Left colon (tissue), 2 donors: ENCODE results near the gene CNGA2. TPM values are rescaled to one million over a fixed set of nuclear protein-coding genes. Genes with fewer than 3 reads are reported as not detected.
A peak's percentile ranks its signal among the peaks of the same experiment; 100 is the strongest.

Source experiments
- ATAC-seq: fragments of 200-7000 bp; cut with Tn5 transposase; one replicate; pipeline ENCODE4 v1.9.1; 2020; ENCODE audit warnings: mild to moderate bottlenecking, moderate library complexity
- DNase-seq, 2 donors: peaks; one replicate each; pipeline ENCODE4 v3.0.0-alpha.2; 2020
- intact Hi-C, 2 donors: fragments of 100-400 bp; cut with DNase I in 1 of 2; cut with micrococcal nuclease in 1 of 2; formaldehyde crosslinking; loops; one replicate each; pipeline versions ENCODE4 v1.11.2 to v1.14.0; 2022; cut with DNase I, micrococcal nuclease
- total RNA-seq, 2 donors: library from RNA; stranded (reverse); fragmentation: NEBNext Ultra II Directional; extraction: Animal tissue kit (Norgen Biotek cat#: 25700); gene quantifications; one replicate each; pipeline ENCODE4 v1.2.1, GENCODE V29; 2021
- donor health status: DM: no; HTN: no; CAD: no.
- donor health status: DM: yes; HTN: yes; CAD: no.

The CNGA2 gene
- total RNA-seq, 2 donors from 2014 or later: not detected

DNA sequence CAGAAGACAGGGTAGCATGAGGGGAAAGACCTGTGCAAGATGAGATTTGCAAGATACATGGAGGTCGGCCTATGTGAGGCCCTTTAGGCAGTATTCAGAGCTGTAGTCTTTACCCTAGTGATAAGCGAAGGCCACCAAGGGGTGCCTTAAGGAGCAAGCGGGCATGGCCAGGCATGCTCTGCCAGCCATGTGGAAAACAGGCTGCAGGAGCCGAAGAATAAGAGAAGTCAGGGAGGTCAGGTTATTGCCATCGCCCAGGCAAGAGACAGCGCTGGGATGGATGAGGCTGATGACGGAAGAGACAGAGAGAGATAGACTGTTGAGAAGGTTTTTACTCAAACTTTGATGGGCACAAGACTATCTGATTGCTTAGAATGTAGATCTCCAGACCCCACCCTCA lies 25.7 kb upstream of the CNGA2 start:
- DNase-seq: no peak
- intact Hi-C loops: no loop called here
- ATAC-seq: no peak

DNA sequence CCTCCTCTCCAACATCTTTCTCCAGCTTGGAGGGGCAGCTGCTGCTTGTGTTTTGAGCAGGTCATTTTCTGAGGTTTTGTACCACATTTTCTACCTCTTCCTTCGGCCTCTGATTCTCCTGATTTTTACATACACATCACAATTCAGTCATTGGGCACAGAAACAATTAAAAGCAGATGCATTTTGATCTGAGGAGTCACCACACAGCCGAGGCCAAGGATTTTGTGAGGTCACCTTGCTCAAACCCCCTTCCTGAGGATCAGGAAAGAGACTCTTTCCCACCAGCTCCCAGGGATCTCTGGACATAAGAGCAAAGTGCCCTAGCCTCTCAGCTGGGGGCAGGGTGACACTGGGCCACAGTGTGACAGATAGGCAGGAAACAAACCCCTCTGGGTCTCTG lies 24.1 kb upstream of the CNGA2 start:
- DNase-seq: no peak
- no peak for ATAC-seq
- intact Hi-C loops: no loop called here

DNA sequence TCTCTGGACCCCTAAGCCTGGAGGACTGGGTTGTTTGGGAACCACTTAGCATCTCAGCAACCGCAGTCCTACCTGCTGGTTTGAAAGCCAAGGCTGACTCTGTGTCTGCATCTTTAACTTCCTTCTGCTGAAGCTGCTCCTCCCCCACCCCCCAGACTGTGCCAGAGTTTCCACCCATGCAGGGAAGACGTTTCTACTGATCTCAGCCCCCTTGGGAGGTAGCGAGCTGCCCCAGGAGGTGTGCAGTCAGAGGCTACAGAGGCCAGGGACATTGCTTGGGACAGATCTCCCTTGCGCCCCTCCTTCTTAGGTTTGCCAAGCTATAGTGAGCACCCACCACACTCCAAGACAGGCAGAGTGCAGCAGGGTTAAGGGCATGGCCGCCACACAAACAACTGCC lies 23.4 kb upstream of the CNGA2 start:
- no peak for ATAC-seq
- DNase-seq: no peak
- intact Hi-C loops: no loop called here

GRCh38 chrX:151711787-151712186 lies 22.8 kb upstream of the CNGA2 start:
- DNase-seq (no peak), ATAC-seq (peak; percentile 42)
- intact Hi-C loops: no loop called here

DNA sequence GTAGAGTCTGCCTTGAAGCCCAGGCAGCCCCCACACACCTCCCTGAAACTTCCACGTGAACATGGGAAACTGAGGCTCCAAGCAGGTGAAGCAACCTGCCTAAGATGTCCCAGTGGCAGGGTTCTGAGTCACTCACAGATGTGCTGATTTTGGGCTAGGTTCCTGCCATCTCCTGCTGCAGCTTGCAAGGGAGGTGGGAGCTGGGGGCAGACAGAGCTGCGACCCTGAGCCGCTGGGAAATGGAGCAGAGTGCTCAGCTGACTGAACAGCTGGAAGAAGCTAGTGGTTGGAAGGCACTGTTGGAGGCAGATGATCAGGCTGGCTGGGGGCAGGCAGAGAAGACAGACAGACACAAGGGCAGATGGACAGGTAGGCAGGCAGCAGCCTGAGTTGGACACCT lies 22.3 kb upstream of the CNGA2 start:
- intact Hi-C loops: no loop called here
- no peak for ATAC-seq

GRCh38 chrX:151713849-151714248 lies 20.7 kb upstream of the CNGA2 start:
- DNase-seq: peak in 1 of 2 donors; percentile 16
- peak; percentile 39 for ATAC-seq
- intact Hi-C loops: no loop called here

More for the DNA sequence above, 22.3 kb upstream of the CNGA2 start:
- no peak for DNase-seq

DNA sequence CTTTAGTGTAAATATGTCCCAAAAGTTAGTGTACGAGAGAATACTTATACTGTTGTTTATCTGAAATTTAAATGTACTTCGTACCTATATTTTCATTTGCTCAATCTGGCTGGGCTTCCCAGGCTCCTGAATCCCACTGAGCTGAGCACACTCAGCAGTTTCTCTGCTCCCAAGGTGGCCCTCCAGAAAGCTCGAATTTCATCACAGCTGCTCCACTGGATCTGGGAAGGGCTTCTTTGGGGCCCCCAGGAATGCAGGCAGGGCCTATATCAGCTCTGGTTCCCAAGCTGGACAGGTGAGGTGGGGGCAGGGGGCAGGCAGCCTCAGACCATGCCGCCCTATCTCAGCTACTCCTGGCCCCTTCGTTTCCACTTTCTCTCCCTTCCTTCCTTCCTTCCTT lies 20.2 kb upstream of the CNGA2 start:
- intact Hi-C loops: no loop called here
- DNase-seq: no peak
- ATAC-seq: no peak

DNA sequence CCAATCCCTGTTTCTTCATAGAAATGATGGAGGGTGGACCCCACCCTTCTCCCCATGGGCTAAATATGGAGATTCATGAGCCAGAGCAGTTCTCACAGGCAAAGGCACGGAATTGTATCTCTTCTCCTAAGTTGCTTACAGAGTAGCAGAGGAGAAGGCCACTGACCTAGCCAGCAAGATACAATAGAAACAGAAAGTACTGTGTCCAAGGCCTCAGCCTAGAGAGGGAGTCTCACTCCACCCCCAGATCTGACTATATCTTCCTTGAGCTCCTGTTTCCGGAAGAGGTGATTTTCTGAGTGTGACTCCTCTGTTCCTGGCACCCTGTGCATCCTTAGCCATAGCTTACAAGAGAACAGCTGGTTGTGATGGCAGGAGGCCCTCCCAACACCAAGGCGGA lies 18.8 kb upstream of the CNGA2 start, which contains the start of gene FATE1:
FATE1 (plus strand) TSS at position 284 of the 400 bp plus-strand sequence; CDS start at position 369, 85 bp downstream.
- intact Hi-C loops: no loop called here
- ATAC-seq (no peak), DNase-seq (no peak)

GRCh38 chrX:151722241-151722846 lies 12.2 kb upstream of the CNGA2 start:
- DNase-seq (peak in 1 of 2 donors; percentile 45), ATAC-seq (peak; percentile 70)
- intact Hi-C loops: no loop called here

GRCh38 chrX:151723156-151723760 lies 11.3 kb upstream of the CNGA2 start:
- intact Hi-C loops: no loop called here
- no peak for ATAC-seq
- no peak for DNase-seq

DNA sequence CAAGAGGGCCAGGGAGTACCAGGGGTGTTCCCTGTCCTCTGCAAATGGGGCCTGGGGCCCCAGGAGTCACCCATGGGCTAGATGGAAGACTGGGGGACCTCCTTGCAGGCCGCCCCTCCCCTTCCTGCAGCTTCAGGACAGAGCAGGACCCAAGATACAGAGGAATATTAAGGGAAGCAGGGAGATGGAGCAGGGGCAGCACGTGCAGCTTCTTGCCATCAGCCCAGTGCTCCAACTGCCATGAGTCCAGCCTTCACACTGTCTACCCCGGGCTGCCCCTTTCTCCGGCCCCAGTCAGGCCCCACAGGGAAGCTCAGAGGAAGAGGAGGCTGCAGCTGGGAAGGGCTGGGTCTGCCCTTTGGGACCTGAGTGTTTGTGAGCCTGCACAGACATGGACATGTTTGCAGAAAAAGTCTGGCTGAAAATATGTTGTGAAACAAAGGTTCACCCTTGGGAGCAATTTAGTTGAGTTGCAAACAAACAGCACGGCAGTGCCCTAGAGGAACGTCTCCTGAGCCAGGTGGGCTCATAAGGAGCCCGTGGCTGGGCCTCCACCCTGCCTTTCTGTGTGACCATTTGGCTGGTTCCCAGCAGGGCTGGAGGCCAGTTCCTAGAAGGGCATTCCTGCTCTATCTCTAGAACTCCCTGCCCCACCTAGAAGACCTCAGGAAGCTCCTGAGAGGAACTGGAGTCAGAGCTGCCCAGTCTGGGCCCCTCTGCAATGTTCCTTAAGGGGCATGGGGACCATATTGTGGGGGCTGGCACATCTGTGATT lies 9.8 kb upstream of the CNGA2 start:
- ATAC-seq (no peak), DNase-seq (no peak)
- intact Hi-C loops: no loop called here

DNA sequence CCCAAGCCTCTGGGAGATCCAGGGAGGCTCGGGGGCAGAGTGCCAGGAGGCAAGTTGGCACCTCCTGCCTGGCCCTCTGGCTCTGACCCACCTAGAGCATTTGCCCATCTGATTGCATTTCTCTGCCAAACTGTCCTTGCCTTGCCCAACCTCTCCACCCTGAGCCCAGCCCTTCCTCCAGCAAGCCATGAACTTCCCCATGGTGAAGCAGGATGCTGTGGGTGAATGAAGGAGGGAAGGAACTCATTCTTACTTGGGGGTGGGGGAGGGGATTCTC lies 9.3 kb upstream of the CNGA2 start:
- ATAC-seq (no peak), DNase-seq (no peak)
- intact Hi-C loops: no loop called here

- ATAC-seq: no peak
These were observed 7.8 kb upstream of the CNGA2 start for GRCh38 chrX:151726751-151727150.

DNA sequence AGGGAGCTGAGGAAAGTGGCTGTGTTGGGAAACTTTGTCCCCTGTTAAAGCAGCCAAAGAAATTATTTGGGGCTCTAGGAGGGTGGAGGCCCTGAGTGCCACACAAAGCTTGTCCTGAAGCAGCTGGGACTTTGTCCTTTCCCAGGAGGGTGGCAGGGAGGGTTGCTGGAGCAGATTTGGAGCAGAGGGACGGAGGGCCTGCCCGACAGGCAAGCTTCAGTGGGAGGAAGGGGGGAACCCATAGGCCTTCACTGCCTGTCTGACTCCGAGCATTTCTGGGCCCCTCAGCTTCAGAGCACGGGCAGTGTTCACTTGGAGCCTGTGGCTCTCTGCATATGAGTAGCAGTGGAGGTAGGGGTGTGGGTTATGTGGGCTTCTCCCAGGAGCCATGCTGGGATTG lies 7.2 kb upstream of the CNGA2 start:
- no peak for ATAC-seq
- DNase-seq: no peak
- intact Hi-C loops: no loop called here

More at GRCh38 chrX:151726751-151727150, 7.8 kb upstream of the CNGA2 start:
- no peak for DNase-seq
- intact Hi-C loops: no loop called here

GRCh38 chrX:151729056-151729725 lies 5.4 kb upstream of the CNGA2 start:
- intact Hi-C loops: no loop called here
- no peak for DNase-seq
- no peak for ATAC-seq

- intact Hi-C loops: no loop called here
- no peak for ATAC-seq
- DNase-seq: no peak
These were observed 673 bp downstream of the CNGA2 start for GRCh38 chrX:151735219-151735618.

DNA sequence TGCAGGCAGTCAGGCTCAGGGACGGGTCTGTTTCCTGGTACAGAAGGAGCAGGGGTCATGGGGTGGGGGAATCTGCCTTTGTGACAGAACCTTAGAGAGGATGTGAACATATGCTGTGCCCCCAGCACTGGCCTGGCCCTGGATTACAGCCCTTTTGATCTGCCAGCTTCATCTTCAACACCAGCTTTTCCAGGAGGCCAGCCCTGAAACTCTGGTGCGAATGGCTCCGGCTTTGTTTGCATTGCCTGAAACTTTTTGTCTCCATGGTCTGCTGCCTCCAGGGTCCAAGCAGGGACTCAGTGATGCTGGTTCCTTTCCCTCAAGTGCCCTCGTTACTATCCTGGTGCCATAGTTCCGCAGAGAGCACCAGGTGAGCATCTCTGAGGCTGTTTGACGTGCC lies 2.1 kb downstream of the CNGA2 start:
- intact Hi-C loops: no loop called here
- no peak for DNase-seq
- no peak for ATAC-seq

DNA sequence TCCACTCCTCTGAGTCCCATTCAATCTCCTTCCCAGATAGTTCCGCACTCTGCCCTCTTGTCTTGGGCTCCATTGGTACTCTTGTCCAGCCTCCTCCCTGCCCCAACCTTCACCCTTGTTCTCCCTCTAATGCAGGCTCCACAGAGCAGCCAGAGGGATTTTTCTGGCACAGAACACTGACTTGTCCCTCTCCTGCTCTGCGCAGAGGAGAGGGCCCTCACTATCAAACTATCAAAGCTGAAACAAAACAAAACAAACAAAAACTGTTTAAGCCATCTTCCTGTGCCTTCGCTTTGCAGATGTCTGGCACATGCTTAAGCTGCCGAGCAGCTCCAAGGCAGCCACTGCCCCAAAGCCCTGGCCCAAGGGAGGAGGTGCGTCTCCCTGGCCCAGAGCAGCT lies 2.9 kb downstream of the CNGA2 start:
- DNase-seq (no peak), ATAC-seq (no peak)
- intact Hi-C loops: no loop called here

- DNase-seq: no peak
- intact Hi-C loops: no loop called here
- no peak for ATAC-seq
These were observed 4.2 kb downstream of the CNGA2 start for GRCh38 chrX:151738751-151739150.

GRCh38 chrX:151741606-151742005 lies 7.1 kb downstream of the CNGA2 start:
- DNase-seq (no peak), ATAC-seq (no peak)
- intact Hi-C loops: no loop called here
